HG03520 (cell line): ENCODE data around the gene ZDHHC22.

Experiments used
- ATAC-seq: cut with Tn5 transposase; IDR thresholded peaks from one replicate; pipeline ENCODE4 v1.9.1; 2021; ENCODE audit warnings: mild to moderate bottlenecking, moderate library complexity; ENCODE audit not compliant: unreplicated experiment

The ZDHHC22 gene

GRCh38 chr14:77106666-77107065 is 34.9 kb downstream of the ZDHHC22 start:
- no peak for ATAC-seq

GRCh38 chr14:77105145-77105939 is 36.2 kb downstream of the ZDHHC22 start:
- ATAC-seq: no peak

GRCh38 chr14:77104393-77104792 is 37.2 kb downstream of the ZDHHC22 start:
- no peak for ATAC-seq

GRCh38 chr14:77103951-77104350 is 37.6 kb downstream of the ZDHHC22 start:
- ATAC-seq: no peak

- ATAC-seq: no peak
These were observed 38.1 kb downstream of the ZDHHC22 start for GRCh38 chr14:77103475-77103874.

- no peak for ATAC-seq
These were observed 39.4 kb downstream of the ZDHHC22 start for GRCh38 chr14:77102154-77102553.

- ATAC-seq: no peak
These were observed 40.6 kb downstream of the ZDHHC22 start for GRCh38 chr14:77100961-77101360.

- ATAC-seq: no peak
These were observed 42.0 kb downstream of the ZDHHC22 start for GRCh38 chr14:77099425-77100167.

GRCh38 chr14:77098529-77099353 is 42.9 kb downstream of the ZDHHC22 start:
- ATAC-seq: no peak

- peak; percentile 73 for ATAC-seq
These were observed 43.7 kb downstream of the ZDHHC22 start, which contains the start of gene CIPC for GRCh38 chr14:77097700-77098528. CIPC (plus strand) TSS chr14:77098258; CDS start chr14:77105709, 7,451 bp downstream.

GRCh38 chr14:77097006-77097699 is 44.4 kb downstream of the ZDHHC22 start:
- no peak for ATAC-seq

GRCh38 chr14:77094672-77095284 is 46.8 kb downstream of the ZDHHC22 start:
- no peak for ATAC-seq

GRCh38 chr14:77092676-77093075 is 48.9 kb downstream of the ZDHHC22 start:
- ATAC-seq: no peak

GRCh38 chr14:77091518-77091917 is 50.1 kb downstream of the ZDHHC22 start:
- ATAC-seq: no peak

GRCh38 chr14:77088645-77089044 is 52.9 kb downstream of the ZDHHC22 start:
- ATAC-seq: no peak

GRCh38 chr14:77088219-77088618 is 53.4 kb downstream of the ZDHHC22 start:
- no peak for ATAC-seq

- ATAC-seq: no peak
These were observed 54.0 kb downstream of the ZDHHC22 start for GRCh38 chr14:77087631-77088030.

GRCh38 chr14:77086951-77087350 is 54.6 kb downstream of the ZDHHC22 start:
- ATAC-seq: no peak

GRCh38 chr14:77086017-77086727 is 55.4 kb downstream of the ZDHHC22 start:
- no peak for ATAC-seq
